GM23338 (cell line): ENCODE data around the gene AGAP9. TPM values are rescaled to one million over a fixed set of nuclear protein-coding genes. Genes with fewer than 3 reads are reported as not detected.
"Not testable (repeated sequence)": the region's sequence is repeated elsewhere in the genome, so short reads cannot be mapped to it uniquely, and the experiment has no call there.

ENCODE experiments used
- ATAC-seq: fragments of 200-7000 bp; cut with Tn5 transposase; 3 replicates; pipeline ENCODE4 v1.9.1; 2020
- DNase-seq: peaks from one replicate; pipeline ENCODE4 v3.0.0-alpha.2; 2015; ENCODE audit warnings: low spot score
- H2AFZ ChIP-seq: fragments of 200-600 bp; sonication (generic); 2 replicates; pipeline ENCODE4 v1.8.0; 2016; ENCODE audit warnings: antibody characterized with exemption, mild to moderate bottlenecking, moderate library complexity
- H3F3A ChIP-seq: fragments of 200-600 bp; sonication (generic); replicated peaks from 2 replicates; pipeline ENCODE4 v1.8.0; 2017; ENCODE audit warnings: antibody characterized with exemption, mixed run types, low read depth
- H3K27ac ChIP-seq: fragments of 200-600 bp; sonication (generic); 2 replicates; pipeline ENCODE4 v1.6.1; 2016; ENCODE audit warnings: low read depth
- H3K27me3 ChIP-seq: fragments of 200-600 bp; sonication (generic); 2 replicates; pipeline ENCODE4 v1.8.0; 2016; ENCODE audit warnings: mild to moderate bottlenecking, mixed run types, moderate library complexity; ENCODE audit not compliant: insufficient read depth
- H3K36me3 ChIP-seq: fragments of 200-600 bp; sonication (generic); 2 replicates; pipeline ENCODE4 v1.8.0; 2016; ENCODE audit warnings: mild to moderate bottlenecking; ENCODE audit not compliant: insufficient read depth
- H3K4me1 ChIP-seq: fragments of 200-600 bp; sonication (generic); 2 replicates; pipeline ENCODE4 v1.8.0; 2016; ENCODE audit warnings: mild to moderate bottlenecking, moderate library complexity; ENCODE audit not compliant: insufficient read depth
- H3K4me2 ChIP-seq: fragments of 200-600 bp; sonication (generic); 2 replicates; pipeline ENCODE4 v1.7.1; 2017; ENCODE audit warnings: mixed run types
- H3K4me3 ChIP-seq: fragments of 200-600 bp; sonication (generic); 2 replicates; pipeline ENCODE4 v1.6.1; 2016; ENCODE audit warnings: mixed run types
- H3K79me2 ChIP-seq: fragments of 200-600 bp; sonication (generic); replicated peaks from 2 replicates; pipeline ENCODE4 v1.8.0; 2017; ENCODE audit warnings: mild to moderate bottlenecking; ENCODE audit not compliant: insufficient read depth
- H3K9me2 ChIP-seq: fragments of 200-600 bp; sonication (generic); 2 replicates; pipeline ENCODE4 v1.8.0; 2017; ENCODE audit not compliant: insufficient read depth
- H4K20me1 ChIP-seq: fragments of 200-600 bp; sonication (generic); replicated peaks from 2 replicates; pipeline ENCODE4 v1.8.0; 2017; ENCODE audit warnings: mild to moderate bottlenecking; ENCODE audit not compliant: insufficient read depth
- H3K27ac Mint-ChIP-seq: 2 replicates; pipeline ENCODE4 v1.8.0; 2020; ENCODE audit warnings: inconsistent platforms, mild to moderate bottlenecking, moderate library complexity, mixed read lengths
- H3K27me3 Mint-ChIP-seq: 3 replicates; pipeline ENCODE4 v1.8.0; 2022; ENCODE audit warnings: low read depth, mild to moderate bottlenecking, moderate library complexity, mixed read lengths, inconsistent platforms; ENCODE audit not compliant: insufficient read depth, poor library complexity
- H3K36me3 Mint-ChIP-seq: 3 replicates; pipeline ENCODE4 v1.8.0; 2021; ENCODE audit warnings: low read depth, mild to moderate bottlenecking, inconsistent platforms, moderate library complexity, mixed read lengths
- H3K4me1 Mint-ChIP-seq: 3 replicates; pipeline ENCODE4 v1.8.0; 2020; ENCODE audit warnings: mild to moderate bottlenecking, inconsistent platforms, mixed read lengths
- H3K4me3 Mint-ChIP-seq: 3 replicates; pipeline ENCODE4 v1.8.0; 2021; ENCODE audit warnings: moderate library complexity, mild to moderate bottlenecking, inconsistent platforms, mixed read lengths
- H3K9me3 Mint-ChIP-seq: 3 replicates; pipeline ENCODE4 v1.8.0; 2020; ENCODE audit warnings: moderate library complexity, mild to moderate bottlenecking, inconsistent platforms, mixed read lengths
- CREB1 ChIP-seq: fragments of 250-450 bp; sonication (Bioruptor Pico); IDR thresholded peaks from 2 replicates; pipeline ENCODE4 v1.5.0; 2020; ENCODE audit warnings: low read depth, mild to moderate bottlenecking, moderate library complexity
- EZH2phosphoT487 ChIP-seq: fragments of 200-600 bp; sonication (generic); IDR thresholded peaks from one replicate; pipeline ENCODE4 v1.8.1; 2018; ENCODE audit warnings: antibody characterized with exemption; ENCODE audit not compliant: unreplicated experiment
- JUNB ChIP-seq: IDR thresholded peaks from one replicate; pipeline ENCODE4 v1.6.1; 2016; ENCODE audit warnings: antibody characterized with exemption; ENCODE audit not compliant: unreplicated experiment
- NANOG ChIP-seq: IDR thresholded peaks from 2 replicates; pipeline ENCODE4 v1.6.1; 2016; ENCODE audit warnings: antibody characterized with exemption, borderline replicate concordance
- POLR2AphosphoS5 ChIP-seq: IDR thresholded peaks from 2 replicates; pipeline ENCODE4 v1.6.1; 2016; ENCODE audit warnings: antibody characterized with exemption, low read depth
- REST ChIP-seq: IDR thresholded peaks from one replicate; pipeline ENCODE4 v1.6.1; 2018; ENCODE audit warnings: antibody characterized with exemption; ENCODE audit not compliant: unreplicated experiment
- STAT1 ChIP-seq: IDR thresholded peaks from one replicate; pipeline ENCODE4 v1.6.1; 2016; ENCODE audit warnings: antibody characterized with exemption; ENCODE audit not compliant: unreplicated experiment
- ZNF114 ChIP-seq: fragments of 250-450 bp; sonication (Bioruptor Pico); IDR thresholded peaks from 2 replicates; pipeline ENCODE4 v1.5.0; 2020; ENCODE audit warnings: mild to moderate bottlenecking, moderate library complexity
- ZNF331 ChIP-seq: fragments of 250-450 bp; sonication (Bioruptor Pico); IDR thresholded peaks from 2 replicates; pipeline ENCODE4 v1.5.0; 2020; ENCODE audit warnings: low read depth, mild to moderate bottlenecking, moderate library complexity
- ZNF462 ChIP-seq: fragments of 250-450 bp; sonication (Bioruptor Pico); IDR thresholded peaks from 2 replicates; pipeline ENCODE4 v1.5.0; 2020; ENCODE audit warnings: mild to moderate bottlenecking, moderate library complexity
- polyA plus RNA-seq: library from polyadenylated mRNA; unstranded; fragments of >200 nt; fragmentation: Nextera tagmentation; extraction: Ambion mirVana; gene quantifications from 2 replicates; pipeline ENCODE4 v1.2.1, GENCODE V29; 2016
- total RNA-seq: library from RNA; depleted of rRNA; stranded (reverse); fragments of >200 nt; shearing (Covaris generic); gene quantifications from 2 replicates; pipeline ENCODE4 v1.2.3, GENCODE V29; 2014

AGAP9 gene
- total and polyA plus RNA-seq, 2 experiments from 2014 or later = 6.9 to 7.2 TPM

GRCh38 chr10:47456079-47456785 lies 67.2 kb downstream of the AGAP9 start:
- ATAC-seq = no peak
- Mint-ChIP-seq H3K36me3 (no peaks in the 10 kb centered on the region), H3K9me3 (no peaks in the 10 kb centered on the region; the same call in 2 of the 3 replicates), H3K4me3 (no peak overlapping the region), H3K4me1 (peaks cover 20% of the 10 kb centered on the region), H3K27me3 (peaks cover 15% of the 10 kb centered on the region), H3K27ac (no peak overlapping the region; the same call in 1 of the 2 replicates)
- H2AFZ ChIP-seq = no peak overlapping the region
- H4K20me1 ChIP-seq = no peaks in the 10 kb centered on the region
- H3K4me2 ChIP-seq = no peak overlapping the region
- H3K4me3 ChIP-seq = no peak overlapping the region
- H3F3A ChIP-seq = no peaks in the 10 kb centered on the region
- H3K36me3 ChIP-seq = no peaks in the 10 kb centered on the region
- H3K27ac ChIP-seq = no peak overlapping the region
- no peaks in the 10 kb centered on the region for H3K79me2 ChIP-seq
- no peaks in the 10 kb centered on the region for H3K9me2 ChIP-seq
- no peak for DNase-seq
- no peaks in the 10 kb centered on the region for H3K27me3 ChIP-seq
- TF ChIP-seq EZH2phosphoT487 (no peak), NANOG (no peak), POLR2AphosphoS5 (no peak), ZNF331 (CRISPR knock-in tag) (no peak), STAT1 (no peak), JUNB (no peak), CREB1 (no peak), REST (no peak), ZNF462 (no peak), ZNF114 (CRISPR knock-in tag) (no peak)
- H3K4me1 ChIP-seq = no peaks in the 10 kb centered on the region

- not testable (repeated sequence) for H4K20me1 ChIP-seq, H3F3A ChIP-seq, H3K79me2 ChIP-seq, ATAC-seq, H3K4me2 ChIP-seq, H3K27me3 ChIP-seq, H3K9me2 ChIP-seq, H3K4me3 ChIP-seq, H3K4me3 Mint-ChIP-seq, H3K9me3 Mint-ChIP-seq, H3K4me1 ChIP-seq, DNase-seq, H2AFZ ChIP-seq, H3K36me3 ChIP-seq, H3K36me3 Mint-ChIP-seq, H3K27ac ChIP-seq
- H3K27me3 Mint-ChIP-seq = peaks cover 15% of the 10 kb centered on the region
- H3K4me1 Mint-ChIP-seq = peaks cover 18% of the 10 kb centered on the region
- H3K27ac Mint-ChIP-seq = peak overlapping the region; percentile 70; the same call in 1 of the 2 replicates
Measured at GRCh38 chr10:47455350-47456078, 67.9 kb downstream of the AGAP9 start.
